IMR-90 (cell line): ENCODE data around the gene CENPF. TPM values are rescaled to one million over a fixed set of nuclear protein-coding genes. Genes with fewer than 3 reads are reported as not detected.

Source experiments
- ATAC-seq: fragments of 200-7000 bp; cut with Tn5 transposase; 2 replicates; pipeline ENCODE4 v1.9.1; 2020; ENCODE audit warnings: low read depth, mild to moderate bottlenecking, moderate library complexity
- BruUV-seq: library from RNA; stranded (reverse); fragments of 400-500 nt; replicated peaks from 2 replicates; lab custom pipeline; 2021; lab: Mats Ljungman, UMichigan
- CTCF ChIA-PET: fragments of 300-600 bp; formaldehyde crosslinking; extraction: SDS; loops from one replicate; lab custom pipeline; 2021; ENCODE audit warnings: antibody characterized with exemption; lab: Yijun Ruan, JAX
- POLR2A ChIA-PET: fragments of 300-600 bp; sonication (Branson Sonifier 250); formaldehyde crosslinking; loops from one replicate; lab custom pipeline; 2022; ENCODE audit warnings: antibody characterized with exemption; ENCODE audit not compliant: unreplicated experiment; lab: Charles Lee
- DNase-seq: peaks from one replicate; pipeline ENCODE4 v3.0.0; 2013
- H2AFZ ChIP-seq: replicated peaks from 2 replicates; pipeline ENCODE3; 2013; ENCODE audit warnings: low read length, mild to moderate bottlenecking; ENCODE audit not compliant: poor library complexity
- H2AK5ac ChIP-seq: 2 replicates; pipeline ENCODE4 v1.6.1; 2013; ENCODE audit warnings: low read depth, low read length, inconsistent platforms
- H2AK9ac ChIP-seq: replicated peaks from 2 replicates; pipeline ENCODE3; 2013; ENCODE audit warnings: mild to moderate bottlenecking, low read depth, low read length, moderate library complexity; ENCODE audit not compliant: poor library complexity
- H2BK120ac ChIP-seq: 2 replicates; pipeline ENCODE4 v1.6.1; 2013; ENCODE audit warnings: low read depth, low read length, inconsistent platforms
- H2BK15ac ChIP-seq: 3 replicates; pipeline ENCODE4 v1.6.1; 2013; ENCODE audit warnings: low read depth, low read length, inconsistent platforms
- H2BK20ac ChIP-seq: 2 replicates; pipeline ENCODE4 v1.6.1; 2013; ENCODE audit warnings: low read depth, mild to moderate bottlenecking, inconsistent platforms, low read length, moderate library complexity
- H2BK5ac ChIP-seq: 2 replicates; pipeline ENCODE4 v1.6.1; 2013; ENCODE audit warnings: mild to moderate bottlenecking, low read depth, low read length, inconsistent platforms; ENCODE audit not compliant: poor library complexity, severe bottlenecking
- H3K14ac ChIP-seq: replicated peaks from 2 replicates; pipeline ENCODE4 v1.6.1; 2013; ENCODE audit warnings: low read depth, low read length, inconsistent platforms
- H3K18ac ChIP-seq: 2 replicates; pipeline ENCODE4 v1.6.1; 2013; ENCODE audit warnings: low read depth, low read length, control low read depth
- H3K23ac ChIP-seq: 2 replicates; pipeline ENCODE4 v1.6.1; 2013; ENCODE audit warnings: low read depth, low read length, inconsistent platforms
- H3K27ac ChIP-seq: 2 replicates; pipeline ENCODE4 v1.5.1; 2013; ENCODE audit warnings: mild to moderate bottlenecking, control low read depth, low read length; ENCODE audit not compliant: insufficient read depth
- H3K27me3 ChIP-seq: 2 replicates; pipeline ENCODE4 v1.6.1; 2013; ENCODE audit warnings: low read length; ENCODE audit not compliant: control insufficient read depth, insufficient read depth
- H3K36me3 ChIP-seq: 2 replicates; pipeline ENCODE4 v1.6.1; 2013; ENCODE audit warnings: low read length, mixed read lengths; ENCODE audit not compliant: control insufficient read depth, insufficient read depth
- H3K4ac ChIP-seq: 2 replicates; pipeline ENCODE4 v1.6.1; 2013; ENCODE audit warnings: low read depth, low read length, inconsistent platforms
- H3K4me1 ChIP-seq: 2 replicates; pipeline ENCODE4 v1.6.1; 2013; ENCODE audit warnings: low read length, mixed read lengths; ENCODE audit not compliant: control insufficient read depth, insufficient read depth
- H3K4me2 ChIP-seq: 2 replicates; pipeline ENCODE4 v1.6.1; 2013; ENCODE audit warnings: low read depth, mild to moderate bottlenecking, control low read depth, low read length, moderate library complexity
- H3K4me3 ChIP-seq: 2 replicates; pipeline ENCODE4 v1.5.1; 2013; ENCODE audit warnings: low read depth, mild to moderate bottlenecking, control low read depth, low read length, moderate library complexity; ENCODE audit not compliant: insufficient read depth
- H3K56ac ChIP-seq: 2 replicates; pipeline ENCODE4 v1.6.1; 2013; ENCODE audit warnings: low read length, inconsistent platforms; ENCODE audit not compliant: insufficient read depth; ENCODE audit errors: extremely low read depth
- H3K79me1 ChIP-seq, 2 experiments: 2 replicates each; pipeline ENCODE4 v1.6.1; 2013; ENCODE audit warnings: low read length in 2 of 2, inconsistent platforms in 1 of 2, low read depth in 1 of 2
- H3K9ac ChIP-seq: 2 replicates; pipeline ENCODE4 v1.6.1; 2013; ENCODE audit warnings: low read depth, low read length, control low read depth
- H3K9me1 ChIP-seq: 2 replicates; pipeline ENCODE4 v1.6.1; 2013; ENCODE audit warnings: low read length, inconsistent platforms; ENCODE audit not compliant: insufficient read depth
- H3K9me3 ChIP-seq: 2 replicates; pipeline ENCODE4 v1.6.1; 2013; ENCODE audit warnings: low read length; ENCODE audit not compliant: control insufficient read depth, insufficient read depth
- H4K20me1 ChIP-seq: 2 replicates; pipeline ENCODE4 v1.6.1; 2013; ENCODE audit warnings: low read length, inconsistent platforms; ENCODE audit not compliant: insufficient read depth
- H4K5ac ChIP-seq: 2 replicates; pipeline ENCODE4 v1.6.1; 2013; ENCODE audit warnings: mild to moderate bottlenecking, low read depth, low read length, control low read depth
- H4K8ac ChIP-seq, 2 experiments: 2 replicates each; pipeline ENCODE4 v1.6.1; 2013; ENCODE audit warnings: low read depth in 2 of 2, low read length in 2 of 2, control low read depth in 1 of 2, inconsistent platforms in 1 of 2
- H4K91ac ChIP-seq: 2 replicates; pipeline ENCODE4 v1.6.1; 2013; ENCODE audit warnings: low read depth, low read length, inconsistent platforms; ENCODE audit not compliant: insufficient read depth
- BHLHE40 ChIP-seq: fragments of 150-350 bp; IDR thresholded peaks from 2 replicates; pipeline ENCODE4 v1.6.1; 2016; ENCODE audit warnings: mild to moderate bottlenecking, low read depth, low read length
- CEBPB ChIP-seq: IDR thresholded peaks from 2 replicates; pipeline ENCODE4 v1.6.1; 2012; ENCODE audit warnings: low read depth, low read length, improper control_type of control experiment
- CHD1 ChIP-seq: IDR thresholded peaks from 2 replicates; pipeline ENCODE4 v1.6.1; 2012; ENCODE audit warnings: low read depth, low read length, improper control_type of control experiment
- CTCF ChIP-seq: conservative IDR thresholded peaks from 2 replicates; pipeline ENCODE4 v1.5.1; 2012; ENCODE audit warnings: mild to moderate bottlenecking, low read depth, low read length, improper control_type of control experiment
- ELK1 ChIP-seq: fragments of 150-350 bp; IDR thresholded peaks from 2 replicates; pipeline ENCODE4 v1.6.1; 2016; ENCODE audit warnings: low read depth, mild to moderate bottlenecking, low read length, moderate library complexity, borderline replicate concordance
- MAFK ChIP-seq: IDR thresholded peaks from 2 replicates; pipeline ENCODE4 v1.6.1; 2012; ENCODE audit warnings: low read depth, low read length, improper control_type of control experiment
- MAZ ChIP-seq: IDR thresholded peaks from 2 replicates; pipeline ENCODE4 v1.6.1; 2012; ENCODE audit warnings: low read depth, mild to moderate bottlenecking, low read length, improper control_type of control experiment, moderate library complexity, borderline replicate concordance
- NFE2L2 ChIP-seq: fragments of 150-350 bp; IDR thresholded peaks from 2 replicates; pipeline ENCODE4 v1.6.1; 2016; ENCODE audit warnings: low read depth, mild to moderate bottlenecking, low read length
- POLR2A ChIP-seq: IDR thresholded peaks from 2 replicates; pipeline ENCODE4 v1.6.1; 2012; ENCODE audit warnings: mild to moderate bottlenecking, low read depth, low read length
- RAD21 ChIP-seq: IDR thresholded peaks from 2 replicates; pipeline ENCODE4 v1.6.1; 2012; ENCODE audit warnings: low read length, improper control_type of control experiment
- RCOR1 ChIP-seq: IDR thresholded peaks from 2 replicates; pipeline ENCODE4 v1.6.1; 2012; ENCODE audit warnings: mild to moderate bottlenecking, low read length, improper control_type of control experiment; ENCODE audit not compliant: insufficient replicate concordance
- RFX5 ChIP-seq: IDR thresholded peaks from 2 replicates; pipeline ENCODE4 v1.8.0; 2012; ENCODE audit warnings: low read depth, mild to moderate bottlenecking, low read length, moderate library complexity
- SMC3 ChIP-seq: fragments of 150-350 bp; IDR thresholded peaks from 2 replicates; pipeline ENCODE4 v1.6.1; 2016; ENCODE audit warnings: low read depth, mild to moderate bottlenecking, antibody characterized with exemption, low read length, moderate library complexity
- USF2 ChIP-seq: fragments of 150-350 bp; IDR thresholded peaks from 2 replicates; pipeline ENCODE4 v1.6.1; 2017; ENCODE audit warnings: mild to moderate bottlenecking, antibody characterized with exemption, low read length, low read depth
- WGBS, 2 experiments: methylation state at CpG; one replicate each; pipeline versions ENCODE4 v1.1.5 to v1.1.7; 2013; ENCODE audit warnings: missing lambda C conversion rate in 2 of 2; ENCODE audit not compliant: insufficient read length in 1 of 2; ENCODE audit errors: extremely low coverage in 2 of 2; 5-methylcytosine and 5-hydroxymethylcytosine counted together
- dilution Hi-C: fragments of 300-500 bp; cut with HindIII; formaldehyde crosslinking; loops from one replicate; pipeline ENCODE4 v1.14.3; 2018; ENCODE audit warnings: low sequenced_read_pairs; ENCODE audit not compliant: unreplicated experiment
- in situ Hi-C: fragments of 300-500 bp; cut with MboI; formaldehyde crosslinking; loops from 3 replicates; pipeline ENCODE4 v1.14.3; 2019; ENCODE audit warnings: low sequenced_read_pairs, inconsistent platforms, mixed read lengths
- intact Hi-C: fragments of 100-400 bp; cut with micrococcal nuclease; formaldehyde crosslinking; loops from 2 replicates; pipeline ENCODE4 v1.10.0; 2022
- polyA plus RNA-seq, 3 experiments: library from polyadenylated mRNA; depleted of rRNA; stranded (reverse); fragments of >200 nt; gene quantifications; 2 replicates each; pipeline ENCODE4 v1.2.3, GENCODE V29; 2012; ENCODE audit warnings: low replicate concordance in 1 of 3
- total RNA-seq: library from RNA; depleted of rRNA; stranded (reverse); fragments of >200 nt; gene quantifications from 2 replicates; pipeline ENCODE4 v1.2.3, GENCODE V29; 2012

Gene CENPF
- total and polyA plus RNA-seq, 2 of the 4 experiments (the other 2 are of a cell fraction), result 20.9 to 51.8 TPM

DNA sequence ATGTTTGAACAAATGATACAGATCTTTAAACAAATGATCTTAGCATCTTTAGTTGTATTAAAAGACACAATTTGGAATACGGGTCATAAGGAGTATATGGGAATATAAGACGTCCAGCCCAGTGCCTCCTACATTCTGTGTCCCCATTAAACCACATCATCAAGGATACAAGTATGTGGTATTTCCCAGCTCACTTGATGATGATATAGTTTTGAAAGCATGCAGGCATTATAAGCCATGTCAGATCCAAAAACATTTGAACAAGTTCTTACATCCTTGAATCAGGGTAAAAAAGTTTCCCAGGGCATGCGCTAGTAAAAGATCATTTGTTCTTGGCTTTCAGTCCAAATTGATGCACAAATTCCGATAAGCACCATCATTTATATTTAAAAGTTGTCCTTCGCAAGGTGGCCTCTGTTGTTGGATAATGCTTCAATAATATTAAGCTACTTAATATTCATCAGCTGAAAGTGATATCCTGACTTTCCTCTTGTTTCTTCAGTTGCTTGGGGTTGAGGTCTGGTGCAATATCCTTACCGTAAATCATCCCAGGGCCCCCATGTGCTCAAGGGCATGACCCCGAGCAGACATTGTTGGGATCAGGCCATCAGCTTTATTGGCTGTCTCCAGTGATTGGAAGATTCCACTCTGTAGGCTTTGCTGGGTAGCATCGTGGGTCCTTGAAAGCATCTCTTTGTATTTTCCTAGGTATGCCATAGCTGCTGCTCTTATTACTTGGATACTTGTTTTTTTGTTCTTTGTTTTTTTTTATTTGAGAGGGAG is 61.8 kb downstream of the CENPF start:
- Histone ChIP-seq H3K4me2 (no peak overlapping the region), H3K4me3 (no peak overlapping the region), H2BK20ac (no peak overlapping the region), H2BK5ac (no peak overlapping the region), H4K91ac (no peak overlapping the region), H3K4me1 (peaks cover 5% of the 10 kb centered on the region), H4K8ac (peak overlapping the region in 1 of 2 experiments; percentile 24; a peak in 1 of 4 replicates), H3K23ac (no peak overlapping the region), H3K14ac (no peak overlapping the region), H3K9ac (no peak overlapping the region), H3K56ac (no peak overlapping the region), H2BK120ac (no peak overlapping the region), H2AK9ac (no peak overlapping the region), H3K18ac (peak overlapping the region; percentile 21), H3K27ac (no peak overlapping the region), H3K9me3 (no peaks in the 10 kb centered on the region), H4K20me1 (no peaks in the 10 kb centered on the region), H4K5ac (0 out of 2 replicates have a peak overlapping the region, but pooled peaks have one; percentile 55), H2AK5ac (no peak overlapping the region), H3K79me1 (peaks cover 18 to 35% of the 10 kb centered on the region in 2 experiments), H3K4ac (no peak overlapping the region; the same call in 1 of the 2 replicates), H2AFZ (no peak overlapping the region), H3K9me1 (no peaks in the 10 kb centered on the region), H3K36me3 (peaks cover 4% of the 10 kb centered on the region; the same call in 1 of the 2 replicates), H2BK15ac (no peak overlapping the region), H3K27me3 (no peaks in the 10 kb centered on the region)
- dilution Hi-C loops, result loop anchor here (25.0 kb wide), 1 partner anchor 872 kb away; no protein-coding TSS in a partner anchor
- ATAC-seq, result no peak
- in situ Hi-C loops, result loop anchor here (5.0 kb wide), 1 partner anchor 482 kb away; no protein-coding TSS in a partner anchor
- intact Hi-C loops, result loop anchor here (5.0 to 10.0 kb wide), 3 partner anchors 142 to 607 kb away; no protein-coding TSS in a partner anchor
- CTCF ChIA-PET, result no interaction called here
- POLR2A ChIA-PET, result no interaction called here
- 100% methylated on average over 1 of the region's 8 CpGs; no CpG with 5 or more reads in 1 of the 2 experiments for WGBS, 2 experiments
- peak; percentile 73 for DNase-seq
- no TSS peak for BruUV-seq
- TF ChIP-seq USF2, result no peak
- TF ChIP-seq CHD1, result no peak
- no peak for TF ChIP-seq RFX5
- no peak for TF ChIP-seq MAFK
- no peak for TF ChIP-seq RAD21
- TF ChIP-seq MAZ, result no peak
- no peak for TF ChIP-seq ELK1
- no peak for TF ChIP-seq POLR2A
- TF ChIP-seq NFE2L2, result no peak
- TF ChIP-seq CTCF, result no peak
- TF ChIP-seq CEBPB, result no peak
- TF ChIP-seq RCOR1, result no peak
- TF ChIP-seq SMC3, result no peak
- TF ChIP-seq BHLHE40, result no peak
